ENCODE measurements around the gene FIBCD1. TPM values are rescaled to one million over a fixed set of nuclear protein-coding genes. Genes with fewer than 3 reads are reported as not detected.

FIBCD1 gene
- total RNA-seq, 1 experiment from 2014 or later = 1.4 TPM

GRCh38 chr9:130984521-130984920, 45.5 kb upstream of the FIBCD1 start:
- no peaks in the 10 kb centered on the region for H3K4me1 Mint-ChIP-seq (ENCODE audit: low read depth, unreplicated experiment)
- intact Hi-C loops (cut with micrococcal nuclease; ENCODE audit: unreplicated experiment) = no loop called here
- TF ChIP-seq CTCF (IDR thresholded peaks at IDR 0.05; ENCODE audit: unreplicated experiment) = no peak
- no TSS peak for BruUV-seq (replicated peaks)
- no peak overlapping the region for H3K27ac Mint-ChIP-seq (ENCODE audit: unreplicated experiment)
- H3K36me3 Mint-ChIP-seq (ENCODE audit: insufficient read depth, unreplicated experiment) = no peaks in the 10 kb centered on the region
- H3K4me3 Mint-ChIP-seq (ENCODE audit: low read depth, unreplicated experiment) = no peak overlapping the region
- DNase-seq = no peak
- no peaks in the 10 kb centered on the region for H3K9me3 Mint-ChIP-seq (ENCODE audit: low read depth, unreplicated experiment)
- H3K27me3 Mint-ChIP-seq (ENCODE audit: unreplicated experiment) = peaks cover 98% of the 10 kb centered on the region
- CTCF ChIA-PET = interaction anchor here (0.6 kb wide), 1 partner anchor 93 kb away, joined by 3 read pairs; no protein-coding TSS in a partner anchor

- CTCF ChIA-PET = no interaction called here
- no TSS peak for BruUV-seq (replicated peaks)
Measured at GRCh38 chr9:130983970-130984369, 44.9 kb upstream of the FIBCD1 start.

GRCh38 chr9:130983359-130983670, 44.3 kb upstream of the FIBCD1 start:
- intact Hi-C loops (cut with micrococcal nuclease; ENCODE audit: unreplicated experiment) = no loop called here
- CTCF ChIA-PET = no interaction called here

More at GRCh38 chr9:130983970-130984369, 44.9 kb upstream of the FIBCD1 start:
- no peak for TF ChIP-seq CTCF (IDR thresholded peaks at IDR 0.05; ENCODE audit: unreplicated experiment)
- H3K27ac Mint-ChIP-seq (ENCODE audit: unreplicated experiment) = no peak overlapping the region
- no peaks in the 10 kb centered on the region for H3K9me3 Mint-ChIP-seq (ENCODE audit: low read depth, unreplicated experiment)
- no peaks in the 10 kb centered on the region for H3K36me3 Mint-ChIP-seq (ENCODE audit: insufficient read depth, unreplicated experiment)
- H3K4me3 Mint-ChIP-seq (ENCODE audit: low read depth, unreplicated experiment) = no peak overlapping the region
- intact Hi-C loops (cut with micrococcal nuclease; ENCODE audit: unreplicated experiment) = no loop called here
- DNase-seq = no peak
- H3K27me3 Mint-ChIP-seq (ENCODE audit: unreplicated experiment) = peaks cover 95% of the 10 kb centered on the region
- no peaks in the 10 kb centered on the region for H3K4me1 Mint-ChIP-seq (ENCODE audit: low read depth, unreplicated experiment)

GRCh38 chr9:130982636-130983358, 43.8 kb upstream of the FIBCD1 start:
- CTCF ChIA-PET = no interaction called here
- intact Hi-C loops (cut with micrococcal nuclease; ENCODE audit: unreplicated experiment) = no loop called here
- H3K9me3 Mint-ChIP-seq (ENCODE audit: low read depth, unreplicated experiment) = no peaks in the 10 kb centered on the region
- H3K27ac Mint-ChIP-seq (ENCODE audit: unreplicated experiment) = no peak overlapping the region
- H3K4me1 Mint-ChIP-seq (ENCODE audit: low read depth, unreplicated experiment) = no peaks in the 10 kb centered on the region
- no peaks in the 10 kb centered on the region for H3K36me3 Mint-ChIP-seq (ENCODE audit: insufficient read depth, unreplicated experiment)
- DNase-seq = no peak
- peaks cover 83% of the 10 kb centered on the region for H3K27me3 Mint-ChIP-seq (ENCODE audit: unreplicated experiment)
- no TSS peak for BruUV-seq (replicated peaks)
- no peak overlapping the region for H3K4me3 Mint-ChIP-seq (ENCODE audit: low read depth, unreplicated experiment)
- TF ChIP-seq CTCF (IDR thresholded peaks at IDR 0.05; ENCODE audit: unreplicated experiment) = no peak

More at GRCh38 chr9:130983359-130983670, 44.3 kb upstream of the FIBCD1 start:
- Mint-ChIP-seq H3K27me3 (ENCODE audit: unreplicated experiment) (peaks cover 88% of the 10 kb centered on the region), H3K4me3 (ENCODE audit: low read depth, unreplicated experiment) (no peak overlapping the region), H3K9me3 (ENCODE audit: low read depth, unreplicated experiment) (no peaks in the 10 kb centered on the region), H3K4me1 (ENCODE audit: low read depth, unreplicated experiment) (no peaks in the 10 kb centered on the region), H3K36me3 (ENCODE audit: insufficient read depth, unreplicated experiment) (no peaks in the 10 kb centered on the region), H3K27ac (ENCODE audit: unreplicated experiment) (no peak overlapping the region)
- no TSS peak for BruUV-seq (replicated peaks)
- no peak for TF ChIP-seq CTCF (IDR thresholded peaks at IDR 0.05; ENCODE audit: unreplicated experiment)
- no peak for DNase-seq

Data from Calu3 (cell line).